Activated T-cell treated with anti-CD3 and anti-CD28 coated beads, Interleukin-2, amount 50 U/mL, for 4 hours (primary cell): ENCODE results near the gene NPM1. TPM values are rescaled to one million over a fixed set of nuclear protein-coding genes. Genes with fewer than 3 reads are reported as not detected.
"Not testable (repeated sequence)": the region's sequence is repeated elsewhere in the genome, so short reads cannot be mapped to it uniquely, and the experiment has no call there.

Experiments
- ATAC-seq, 2 donors: fragments of 200-7000 bp; cut with Tn5 transposase; one replicate each; pipeline ENCODE4 v1.10.0; 2021
- DNase-seq: peaks from one replicate; pipeline ENCODE4 v3.0.0-alpha.2; 2020
- H3K27me3 Mint-ChIP-seq: one replicate; pipeline ENCODE4 v1.8.0; 2021; ENCODE audit warnings: low read depth, mixed read lengths
- H3K36me3 Mint-ChIP-seq: one replicate; pipeline ENCODE4 v1.8.0; 2022; ENCODE audit warnings: mixed read lengths; ENCODE audit not compliant: insufficient read depth
- H3K4me1 Mint-ChIP-seq: one replicate; pipeline ENCODE4 v1.8.0; 2021; ENCODE audit warnings: low read depth, mixed read lengths
- H3K4me3 Mint-ChIP-seq: one replicate; pipeline ENCODE4 v1.8.0; 2021; ENCODE audit warnings: mild to moderate bottlenecking, moderate library complexity, mixed read lengths
- H3K9me3 Mint-ChIP-seq: one replicate; pipeline ENCODE4 v1.8.0; 2021; ENCODE audit warnings: mixed read lengths
- total RNA-seq, 3 donors: library from RNA; stranded (reverse); gene quantifications; one replicate each; pipeline ENCODE4 v1.2.1, GENCODE V29; 2021

NPM1 gene
- total RNA-seq, 3 donors from 2014 or later, result 4,555 to 4,927 (median 4,895) TPM

DNA sequence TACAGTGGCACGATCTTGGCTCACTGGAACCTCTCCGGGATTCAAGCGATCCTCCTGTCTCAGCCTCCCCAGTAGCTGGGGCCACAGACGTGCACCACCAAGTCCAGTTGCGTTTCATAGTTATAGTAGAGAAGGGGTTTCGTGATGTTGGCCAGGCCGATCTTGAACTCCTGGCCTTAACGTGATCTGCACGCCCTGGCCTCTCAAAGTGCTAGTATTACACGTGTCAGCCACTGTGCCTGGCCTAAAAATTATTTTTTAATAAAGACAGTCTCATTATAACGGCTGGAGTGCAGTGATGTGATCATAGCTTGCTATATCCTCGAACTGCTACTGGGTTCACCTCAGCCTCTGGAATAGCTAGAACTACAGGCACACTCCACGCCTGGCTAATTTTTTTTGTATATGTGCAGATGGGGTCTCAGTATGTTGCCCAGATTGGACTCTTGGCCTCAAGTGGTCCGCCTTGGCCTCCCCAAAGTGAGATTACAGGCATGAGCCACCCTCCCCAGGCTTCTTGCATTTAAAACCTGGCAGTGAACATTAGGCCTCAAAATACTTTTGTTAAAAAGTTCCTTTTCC, 4.4 kb downstream of the NPM1 start:
- Mint-ChIP-seq H3K36me3 (peaks cover 70% of the 10 kb centered on the region), H3K9me3 (no peaks in the 10 kb centered on the region), H3K4me1 (peaks cover 59% of the 10 kb centered on the region), H3K27me3 (peaks cover 3% of the 10 kb centered on the region), H3K4me3 (peak overlapping the region; percentile 99)
- no peak for DNase-seq
- ATAC-seq, result no peak

DNA sequence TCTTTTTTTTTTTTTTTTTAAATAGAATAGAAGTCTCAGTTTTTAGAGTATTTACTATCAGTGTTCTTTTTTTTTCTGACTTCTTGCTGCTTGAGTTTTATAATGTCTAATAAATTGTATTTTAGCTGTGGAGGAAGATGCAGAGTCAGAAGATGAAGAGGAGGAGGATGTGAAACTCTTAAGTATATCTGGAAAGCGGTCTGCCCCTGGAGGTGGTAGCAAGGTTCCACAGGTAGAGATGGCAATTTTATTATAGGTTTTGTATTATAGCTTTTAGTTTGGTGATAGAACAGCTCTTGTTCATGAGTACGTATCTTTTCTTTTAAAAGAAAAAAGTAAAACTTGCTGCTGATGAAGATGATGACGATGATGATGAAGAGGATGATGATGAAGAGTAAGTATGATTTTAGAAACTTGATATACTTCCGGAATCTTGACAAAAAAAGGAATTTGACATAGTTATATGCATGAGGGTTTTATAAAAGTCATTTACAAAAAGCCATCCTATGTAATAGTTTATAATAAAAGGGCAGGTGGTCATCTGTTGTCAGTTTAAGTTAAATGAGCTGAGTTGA, 5.0 kb downstream of the NPM1 start:
- Mint-ChIP-seq H3K9me3 (no peaks in the 10 kb centered on the region), H3K27me3 (peaks cover 2% of the 10 kb centered on the region), H3K4me3 (peak overlapping the region; percentile 99), H3K4me1 (peaks cover 61% of the 10 kb centered on the region), H3K36me3 (peaks cover 75% of the 10 kb centered on the region)
- DNase-seq, result no peak
- no peak for ATAC-seq

DNA sequence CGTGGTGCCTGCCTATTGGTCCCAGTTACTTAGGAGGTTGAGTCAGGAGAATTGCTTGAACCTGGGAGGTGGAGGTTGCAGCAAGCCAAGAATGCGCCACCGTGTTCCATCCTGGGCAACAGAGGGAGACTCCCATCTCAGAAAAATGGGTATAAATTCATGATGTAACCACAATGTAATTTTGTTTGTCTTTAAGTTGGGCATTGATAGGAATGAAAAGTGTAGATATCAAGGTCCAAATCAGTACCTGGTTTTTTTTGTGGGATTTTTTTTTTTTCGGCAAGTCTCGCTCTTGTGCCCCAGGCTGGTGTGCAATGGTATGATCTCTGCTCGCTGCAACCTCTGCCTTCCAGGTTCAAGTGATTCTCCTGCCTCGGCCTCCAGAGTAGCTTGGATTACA, 7.4 kb downstream of the NPM1 start:
- peak overlapping the region; percentile 51 for H3K4me3 Mint-ChIP-seq
- H3K4me1 Mint-ChIP-seq, result peaks cover 70% of the 10 kb centered on the region
- DNase-seq, result no peak
- H3K27me3 Mint-ChIP-seq, result no peaks in the 10 kb centered on the region
- no peak for ATAC-seq
- H3K36me3 Mint-ChIP-seq, result peaks cover 70% of the 10 kb centered on the region
- H3K9me3 Mint-ChIP-seq, result no peaks in the 10 kb centered on the region

DNA sequence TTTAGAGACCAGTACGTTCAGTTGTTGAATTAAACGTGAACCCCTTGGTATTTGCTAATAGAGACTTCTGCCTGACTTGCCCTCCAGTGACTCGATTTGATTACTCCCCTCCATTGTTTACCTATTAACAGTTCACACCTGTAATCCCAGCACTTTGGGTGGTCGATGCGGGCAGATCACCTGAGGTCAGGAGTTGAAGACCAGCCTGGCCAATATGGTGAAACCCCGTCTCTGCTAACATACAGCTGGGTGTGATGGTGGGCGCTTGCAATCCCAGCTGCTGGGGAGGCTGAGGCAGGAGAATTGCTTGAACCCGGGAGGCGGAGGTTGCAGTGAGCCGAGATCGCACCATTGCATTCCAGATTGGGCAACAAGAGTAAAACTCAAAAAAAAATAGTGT, 8.9 kb downstream of the NPM1 start:
- not testable (repeated sequence) for H3K9me3 Mint-ChIP-seq, ATAC-seq, H3K27me3 Mint-ChIP-seq, DNase-seq
- H3K4me3 Mint-ChIP-seq, result peak overlapping the region; percentile 26
- H3K36me3 Mint-ChIP-seq, result peaks cover 72% of the 10 kb centered on the region
- H3K4me1 Mint-ChIP-seq, result peaks cover 60% of the 10 kb centered on the region

DNA sequence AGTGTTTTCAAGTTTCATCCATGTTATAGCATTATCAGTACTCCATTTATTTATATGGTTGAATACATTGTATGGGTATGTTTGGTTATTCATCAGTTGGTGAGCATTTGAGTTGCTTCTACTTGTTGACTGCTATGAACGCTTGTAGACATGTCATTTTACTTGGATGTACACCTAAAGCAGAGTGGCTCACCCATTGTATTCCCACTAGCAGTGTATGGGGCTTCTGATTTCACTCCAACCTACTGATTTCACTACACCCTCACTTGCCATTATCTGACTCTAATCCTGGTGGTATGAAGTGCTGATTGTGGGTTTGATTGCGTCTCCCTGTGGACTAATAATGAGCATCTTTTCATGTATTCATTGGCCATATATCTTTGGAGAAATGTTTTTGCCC, 9.5 kb downstream of the NPM1 start:
- peak overlapping the region; percentile 17 for H3K4me3 Mint-ChIP-seq
- peaks cover 72% of the 10 kb centered on the region for H3K36me3 Mint-ChIP-seq
- DNase-seq, result no peak
- ATAC-seq, result peak; percentile 2 to 11
- peaks cover 58% of the 10 kb centered on the region for H3K4me1 Mint-ChIP-seq
- H3K27me3 Mint-ChIP-seq, result no peaks in the 10 kb centered on the region
- no peaks in the 10 kb centered on the region for H3K9me3 Mint-ChIP-seq

DNA sequence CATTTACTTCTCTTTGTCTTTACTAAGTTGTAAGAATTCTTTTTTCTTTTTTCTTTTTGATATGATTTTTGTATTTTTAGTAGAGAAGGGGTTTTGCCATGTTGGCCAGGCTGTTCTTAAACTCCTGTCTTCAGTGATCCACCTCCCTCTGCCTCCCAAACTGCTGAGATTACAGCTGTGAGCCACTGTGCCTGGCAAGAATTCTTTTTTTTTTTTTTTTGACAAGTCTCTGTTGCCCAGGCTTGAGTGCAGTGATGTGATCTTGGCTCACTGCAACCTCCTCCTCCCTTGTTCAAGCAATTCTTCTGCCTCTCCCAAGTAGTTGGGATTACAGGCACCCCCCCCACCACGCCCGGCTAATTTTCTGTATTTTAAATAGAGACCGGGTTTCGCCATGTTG, 9.9 kb downstream of the NPM1 start:
- H3K36me3 Mint-ChIP-seq, result peaks cover 69% of the 10 kb centered on the region
- H3K9me3 Mint-ChIP-seq, result no peaks in the 10 kb centered on the region
- no peaks in the 10 kb centered on the region for H3K27me3 Mint-ChIP-seq
- DNase-seq (no peak), ATAC-seq (no peak)
- H3K4me1 Mint-ChIP-seq, result peaks cover 56% of the 10 kb centered on the region
- peak overlapping the region; percentile 17 for H3K4me3 Mint-ChIP-seq

DNA sequence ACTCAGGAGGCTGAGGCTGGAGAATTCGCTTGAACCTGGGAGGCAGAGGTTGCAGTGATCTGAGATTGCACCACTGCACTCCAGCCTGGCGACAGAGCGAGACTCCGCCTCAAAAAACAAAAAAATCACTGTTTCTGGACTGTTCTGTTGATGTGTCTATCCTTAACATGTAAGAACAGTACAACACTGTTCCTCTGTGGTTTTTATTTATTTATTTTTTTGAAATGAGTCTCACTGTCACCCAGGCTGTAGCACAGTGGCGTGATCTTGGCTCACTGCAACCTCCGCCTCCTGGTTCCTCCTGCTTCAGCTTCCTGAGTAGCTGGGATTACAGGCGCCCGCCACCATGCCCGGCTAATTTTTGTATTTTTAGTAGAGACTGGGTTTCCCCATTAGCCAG, 11.0 kb downstream of the NPM1 start:
- H3K27me3 Mint-ChIP-seq, DNase-seq, H3K4me3 Mint-ChIP-seq, H3K9me3 Mint-ChIP-seq: not testable (repeated sequence)
- peak; percentile 5 to 15 for ATAC-seq
- Mint-ChIP-seq H3K36me3 (peaks cover 60% of the 10 kb centered on the region), H3K4me1 (peaks cover 47% of the 10 kb centered on the region)

DNA sequence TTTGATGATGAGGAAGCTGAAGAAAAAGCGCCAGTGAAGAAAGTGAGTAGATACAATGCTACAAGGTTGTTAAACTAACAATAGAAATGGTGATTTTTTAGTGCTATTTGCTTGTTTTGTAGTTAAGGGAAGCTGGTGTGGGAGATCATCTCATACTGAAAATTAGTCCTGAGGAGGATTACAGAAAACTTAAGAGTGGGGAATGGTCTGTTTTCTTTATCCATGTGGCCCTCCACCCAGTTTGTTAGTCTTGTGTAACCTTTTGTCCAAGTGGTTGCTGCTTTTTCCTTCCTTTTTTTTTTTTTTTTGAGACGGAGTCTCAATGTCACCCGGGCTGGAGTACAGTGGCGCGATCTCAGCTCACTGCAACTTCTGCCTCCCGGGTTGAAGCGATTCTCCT, 12.5 kb downstream of the NPM1 start:
- ATAC-seq (no peak), DNase-seq (no peak)
- peaks cover 44% of the 10 kb centered on the region for H3K4me1 Mint-ChIP-seq
- no peaks in the 10 kb centered on the region for H3K27me3 Mint-ChIP-seq
- H3K9me3 Mint-ChIP-seq, result no peaks in the 10 kb centered on the region
- H3K4me3 Mint-ChIP-seq, result peak overlapping the region; percentile 54
- H3K36me3 Mint-ChIP-seq, result peaks cover 56% of the 10 kb centered on the region

DNA sequence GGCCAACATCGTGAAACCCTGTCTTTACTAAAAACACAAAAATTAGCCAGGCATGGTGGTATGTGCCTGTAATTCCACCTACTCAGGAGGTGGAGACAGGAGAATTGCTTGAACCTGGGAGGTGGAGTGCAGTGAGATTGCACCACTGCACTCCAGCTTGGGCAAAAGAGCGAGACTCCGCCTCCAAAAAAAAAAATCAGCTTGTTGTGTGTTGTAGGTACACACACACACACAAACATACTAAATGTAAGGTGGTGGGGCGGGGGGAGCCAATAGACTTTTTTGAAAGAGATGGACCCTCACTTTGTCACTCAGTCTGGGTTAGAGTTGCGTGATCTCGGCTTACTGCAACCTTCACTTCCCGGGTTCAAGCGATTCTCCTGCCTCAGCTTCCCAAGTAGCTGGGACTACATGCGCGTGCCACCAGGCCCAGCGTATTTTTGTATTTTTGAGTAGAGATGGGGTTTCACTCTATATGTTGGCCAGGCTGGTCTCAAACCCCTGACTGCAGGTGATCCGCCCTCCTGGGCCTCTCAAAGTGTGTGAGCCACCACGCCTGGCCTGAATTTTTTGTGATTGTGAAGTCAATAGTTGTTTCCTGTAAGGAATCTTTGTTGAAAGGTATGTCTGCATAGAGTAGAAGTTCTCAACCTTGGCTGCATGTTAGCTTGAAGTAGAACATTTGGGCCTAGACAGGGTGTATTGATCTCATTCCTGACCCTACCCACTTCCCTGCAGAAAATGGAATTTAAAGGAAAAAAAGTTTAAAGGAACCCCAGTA, 13.7 kb downstream of the NPM1 start:
- Mint-ChIP-seq H3K4me1 (peaks cover 44% of the 10 kb centered on the region), H3K9me3 (no peaks in the 10 kb centered on the region), H3K27me3 (no peaks in the 10 kb centered on the region), H3K4me3 (no peak overlapping the region), H3K36me3 (peaks cover 61% of the 10 kb centered on the region)
- ATAC-seq, result peak in 1 of 2 donors; percentile 2
- DNase-seq, result no peak

DNA sequence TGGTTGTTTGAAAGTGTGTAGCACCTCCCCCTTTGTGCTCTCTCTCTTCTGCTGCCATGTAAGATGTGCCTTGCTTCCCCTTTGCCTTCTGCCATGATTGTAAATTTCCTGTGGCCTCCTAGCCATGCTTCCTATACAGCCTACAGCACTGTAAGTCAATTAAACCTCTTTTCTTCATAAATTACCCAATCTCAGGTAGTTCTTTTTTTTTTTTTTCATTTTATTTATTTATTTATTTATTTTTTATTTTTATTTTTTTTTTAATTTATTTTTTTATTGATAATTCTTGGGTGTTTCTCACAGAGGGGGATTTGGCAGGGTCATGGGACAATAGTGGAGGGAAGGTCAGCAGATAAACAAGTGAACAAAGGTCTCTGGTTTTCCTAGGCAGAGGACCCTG, 15.1 kb downstream of the NPM1 start:
- peaks cover 42% of the 10 kb centered on the region for H3K4me1 Mint-ChIP-seq

DNA sequence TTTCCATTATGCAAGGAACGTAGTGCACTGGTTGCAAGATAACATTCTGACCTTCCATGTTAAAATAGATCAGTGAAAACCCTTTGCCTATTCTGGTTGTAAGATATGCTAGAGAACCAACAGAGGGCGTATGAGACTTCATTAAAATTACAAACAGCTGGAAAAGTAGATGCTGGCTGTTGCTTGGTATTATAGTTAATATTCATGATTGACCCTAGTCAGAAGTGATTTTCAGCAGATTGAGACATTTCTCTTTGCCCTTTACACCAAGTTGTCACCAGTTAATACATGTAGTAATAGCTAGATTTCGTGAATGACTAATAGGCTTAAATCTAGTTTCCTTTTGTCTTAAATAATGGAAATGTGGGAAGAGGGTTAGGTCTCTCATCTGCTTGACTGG, 18.0 kb downstream of the NPM1 start:
- H3K4me1 Mint-ChIP-seq, result peaks cover 39% of the 10 kb centered on the region
- H3K36me3 Mint-ChIP-seq, result peaks cover 63% of the 10 kb centered on the region
- DNase-seq (no peak), ATAC-seq (peak in 1 of 2 donors; percentile 6)
- H3K9me3 Mint-ChIP-seq, result no peaks in the 10 kb centered on the region
- H3K27me3 Mint-ChIP-seq, result no peaks in the 10 kb centered on the region
- H3K4me3 Mint-ChIP-seq, result no peak overlapping the region

More for the DNA sequence above, 15.1 kb downstream of the NPM1 start:
- H3K4me3 Mint-ChIP-seq, H3K27me3 Mint-ChIP-seq, ATAC-seq, H3K9me3 Mint-ChIP-seq, DNase-seq: not testable (repeated sequence)
- peaks cover 62% of the 10 kb centered on the region for H3K36me3 Mint-ChIP-seq

DNA sequence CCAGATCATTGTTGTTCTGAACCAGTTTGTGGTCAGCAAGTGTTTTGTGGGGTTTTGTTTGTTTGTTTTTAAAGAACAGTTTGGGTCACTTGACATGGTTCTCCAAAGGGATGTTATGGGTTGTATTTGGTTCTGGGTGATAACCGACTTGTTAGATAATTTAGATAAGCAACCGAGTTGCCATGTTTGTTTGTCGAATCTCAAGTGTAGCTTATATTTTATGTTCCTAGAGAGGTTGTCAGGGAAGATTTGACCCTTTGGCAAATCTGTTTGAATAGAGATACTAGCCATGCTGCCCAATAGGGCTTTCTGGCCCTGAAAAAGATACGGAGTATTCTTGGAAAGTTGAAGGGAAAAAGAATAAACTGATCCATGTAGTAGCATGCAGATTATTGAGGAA, 19.6 kb downstream of the NPM1 start:
- DNase-seq (no peak), ATAC-seq (no peak)
- Mint-ChIP-seq H3K36me3 (peaks cover 63% of the 10 kb centered on the region), H3K4me3 (no peak overlapping the region), H3K27me3 (no peaks in the 10 kb centered on the region), H3K4me1 (peaks cover 35% of the 10 kb centered on the region), H3K9me3 (no peaks in the 10 kb centered on the region)

DNA sequence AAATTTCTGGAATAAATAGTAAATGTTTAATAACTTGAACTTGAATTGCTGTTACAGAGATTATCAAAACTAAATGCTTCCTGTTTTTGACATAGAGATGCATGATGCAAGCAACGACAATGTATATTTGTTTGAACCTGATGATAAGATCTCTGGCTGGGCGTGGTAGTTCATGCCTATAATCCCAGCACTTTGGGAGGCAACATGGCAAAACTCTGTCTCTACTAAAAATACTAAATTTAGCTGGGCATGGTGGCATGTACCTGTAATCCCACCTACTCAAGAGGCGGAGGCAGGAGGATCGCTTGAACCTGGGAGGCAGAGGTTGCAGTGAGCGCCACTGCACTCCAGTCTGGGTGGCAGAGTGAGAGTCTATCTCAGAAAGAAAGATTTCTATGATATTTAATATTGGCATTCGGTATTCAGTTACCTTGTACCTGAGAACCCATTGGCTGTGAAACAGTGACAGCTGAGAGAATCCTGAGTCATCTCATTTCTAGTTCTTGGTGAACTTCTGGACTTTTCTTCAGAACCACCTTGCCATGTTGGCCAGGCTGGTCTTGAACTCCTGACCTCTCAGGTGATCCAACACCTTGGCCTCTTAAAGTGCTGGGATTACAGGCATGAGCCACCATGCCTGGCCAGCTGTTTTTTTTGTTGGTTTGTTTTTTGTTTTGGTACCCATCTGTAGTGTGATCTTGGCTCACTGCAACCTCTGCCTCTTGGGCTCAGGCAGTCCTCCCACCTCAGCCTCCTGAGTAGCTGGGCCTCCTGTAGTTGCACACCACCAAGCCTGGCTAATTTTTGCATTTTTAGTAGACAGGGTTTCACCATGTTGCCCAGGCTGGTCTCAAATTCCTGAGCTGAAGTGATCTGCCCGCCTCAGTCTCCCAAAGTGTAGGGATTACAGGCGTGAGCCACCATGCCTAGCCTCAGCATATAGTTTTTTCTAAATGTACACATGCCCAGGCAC, 21.8 kb downstream of the NPM1 start:
- Mint-ChIP-seq H3K27me3 (no peaks in the 10 kb centered on the region), H3K4me3 (no peak overlapping the region), H3K36me3 (peaks cover 70% of the 10 kb centered on the region), H3K9me3 (no peaks in the 10 kb centered on the region), H3K4me1 (peaks cover 33% of the 10 kb centered on the region)
- no peak for DNase-seq
- ATAC-seq, result no peak

DNA sequence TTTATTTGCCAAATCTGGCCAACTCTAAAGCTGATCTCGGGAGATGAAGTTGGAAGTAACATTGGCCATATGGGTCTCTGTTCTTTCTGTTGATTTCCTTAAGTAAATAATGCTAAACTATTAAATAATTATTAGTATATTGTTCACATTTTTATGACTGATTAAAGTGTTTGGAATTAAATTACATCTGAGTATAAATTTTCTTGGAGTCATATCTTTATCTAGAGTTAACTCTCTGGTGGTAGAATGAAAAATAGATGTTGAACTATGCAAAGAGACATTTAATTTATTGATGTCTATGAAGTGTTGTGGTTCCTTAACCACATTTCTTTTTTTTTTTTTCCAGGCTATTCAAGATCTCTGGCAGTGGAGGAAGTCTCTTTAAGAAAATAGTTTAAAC, 22.5 kb downstream of the NPM1 start:
- DNase-seq, result no peak
- no peak overlapping the region for H3K4me3 Mint-ChIP-seq
- no peaks in the 10 kb centered on the region for H3K27me3 Mint-ChIP-seq
- H3K4me1 Mint-ChIP-seq, result peaks cover 33% of the 10 kb centered on the region
- no peaks in the 10 kb centered on the region for H3K9me3 Mint-ChIP-seq
- H3K36me3 Mint-ChIP-seq, result peaks cover 70% of the 10 kb centered on the region
- ATAC-seq, result no peak
